KMS-11 (cell line): Measurements from ENCODE around the gene SPHK1.

ENCODE experiments used
- H2AFZ ChIP-seq: fragments of 200-600 bp; sonication (generic); 2 replicates; pipeline ENCODE4 v1.6.1; 2016; ENCODE audit warnings: antibody characterized with exemption, mixed run types, low read depth
- H3K27ac ChIP-seq: fragments of 200-600 bp; sonication (generic); 2 replicates; pipeline ENCODE4 v1.6.1; 2016; ENCODE audit warnings: mild to moderate bottlenecking, mixed run types
- H3K27me3 ChIP-seq: fragments of 200-600 bp; sonication (generic); 2 replicates; pipeline ENCODE4 v1.6.1; 2017; ENCODE audit warnings: mild to moderate bottlenecking, low read depth, mixed run types, moderate library complexity; ENCODE audit not compliant: insufficient read depth
- H3K36me3 ChIP-seq: fragments of 200-600 bp; sonication (generic); 2 replicates; pipeline ENCODE4 v1.6.1; 2017; ENCODE audit warnings: mild to moderate bottlenecking, mixed run types; ENCODE audit not compliant: insufficient read depth
- H3K4me1 ChIP-seq: fragments of 200-600 bp; sonication (generic); 2 replicates; pipeline ENCODE4 v1.6.1; 2016; ENCODE audit warnings: mild to moderate bottlenecking, low read depth, mixed run types; ENCODE audit not compliant: poor library complexity, severe bottlenecking
- H3K4me2 ChIP-seq: fragments of 200-600 bp; sonication (generic); 2 replicates; pipeline ENCODE4 v1.7.0; 2016; ENCODE audit warnings: mild to moderate bottlenecking, mixed run types
- H3K4me3 ChIP-seq: fragments of 200-600 bp; sonication (generic); IDR thresholded peaks from 2 replicates; pipeline ENCODE4 v1.6.1; 2017; ENCODE audit warnings: low read depth, low read length, mixed read lengths; ENCODE audit not compliant: insufficient read depth
- H3K79me2 ChIP-seq: fragments of 200-600 bp; sonication (generic); 2 replicates; pipeline ENCODE4 v1.6.1; 2016; ENCODE audit warnings: low read depth, mixed run types; ENCODE audit not compliant: insufficient read depth
- H3K9ac ChIP-seq: fragments of 200-600 bp; sonication (generic); 2 replicates; pipeline ENCODE4 v1.6.1; 2016; ENCODE audit warnings: mild to moderate bottlenecking, mixed run types
- H4K20me1 ChIP-seq: fragments of 200-600 bp; sonication (generic); 2 replicates; pipeline ENCODE4 v1.6.1; 2016; ENCODE audit warnings: mild to moderate bottlenecking, mixed run types; ENCODE audit not compliant: insufficient read depth
- CTCF ChIP-seq: fragments of 200-600 bp; sonication (generic); conservative IDR thresholded peaks from 2 replicates; pipeline ENCODE4 v1.6.1; 2017; ENCODE audit warnings: low read depth, mild to moderate bottlenecking, antibody characterized with exemption, low read length, moderate library complexity, mixed read lengths

SPHK1 gene

GRCh38 chr17:76433693-76434092, 49.3 kb downstream of the SPHK1 start:
- Histone ChIP-seq H3K4me2 (no peak overlapping the region), H2AFZ (no peak overlapping the region), H3K79me2 (peaks cover 51% of the 10 kb centered on the region; the same call in 1 of the 2 replicates), H3K27ac (no peak overlapping the region), H3K9ac (no peak overlapping the region), H4K20me1 (no peaks in the 10 kb centered on the region; the same call in 1 of the 2 replicates), H3K4me3 (no peak overlapping the region), H3K27me3 (no peaks in the 10 kb centered on the region), H3K4me1 (no peaks in the 10 kb centered on the region), H3K36me3 (no peaks in the 10 kb centered on the region)
- TF ChIP-seq CTCF: no peak

- H3K27me3 ChIP-seq: no peaks in the 10 kb centered on the region
- no peaks in the 10 kb centered on the region for H3K36me3 ChIP-seq
- TF ChIP-seq CTCF: no peak
- no peak overlapping the region for H3K4me2 ChIP-seq
- no peak overlapping the region for H3K27ac ChIP-seq
- no peak overlapping the region for H3K4me3 ChIP-seq
- no peak overlapping the region for H2AFZ ChIP-seq
- no peaks in the 10 kb centered on the region for H3K4me1 ChIP-seq
- no peak overlapping the region for H3K9ac ChIP-seq
- H3K79me2 ChIP-seq: peaks cover 55% of the 10 kb centered on the region; the same call in 1 of the 2 replicates
- H4K20me1 ChIP-seq: no peaks in the 10 kb centered on the region; the same call in 1 of the 2 replicates
These were observed 50.5 kb downstream of the SPHK1 start for GRCh38 chr17:76434870-76435269.

DNA sequence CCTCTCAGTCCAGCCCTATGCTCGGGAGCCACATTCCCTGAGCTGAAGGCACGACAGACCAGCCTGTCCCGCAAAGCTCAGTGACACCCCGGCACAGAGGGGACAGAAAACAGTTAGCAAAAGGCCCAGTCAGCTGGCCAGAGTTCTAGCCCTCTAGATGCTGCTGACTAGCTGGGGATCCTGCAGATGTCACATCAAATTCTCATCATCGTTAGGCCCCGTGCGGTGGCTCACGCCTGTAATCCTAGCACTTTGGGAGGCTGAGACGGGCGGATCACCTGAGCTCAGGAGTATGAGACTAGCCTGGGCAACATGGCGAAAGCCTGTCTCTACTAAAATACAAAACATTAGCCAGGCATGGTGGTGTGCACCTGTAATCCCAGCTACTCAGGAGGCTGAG, 51.3 kb downstream of the SPHK1 start:
- H3K79me2 ChIP-seq: peaks cover 57% of the 10 kb centered on the region; the same call in 1 of the 2 replicates
- no peak overlapping the region for H3K4me2 ChIP-seq
- no peaks in the 10 kb centered on the region for H3K27me3 ChIP-seq
- H3K27ac ChIP-seq: no peak overlapping the region
- H4K20me1 ChIP-seq: no peaks in the 10 kb centered on the region; the same call in 1 of the 2 replicates
- no peak overlapping the region for H3K4me3 ChIP-seq
- H3K36me3 ChIP-seq: no peaks in the 10 kb centered on the region
- TF ChIP-seq CTCF: no peak
- H2AFZ ChIP-seq: no peak overlapping the region
- H3K4me1 ChIP-seq: no peaks in the 10 kb centered on the region
- no peak overlapping the region for H3K9ac ChIP-seq
